GM15510 (cell line): ENCODE measurements around the gene ASPRV1.

ENCODE experiments used
- POLR2A ChIP-seq: IDR thresholded peaks from 3 replicates; pipeline ENCODE4 v1.6.1; 2011; ENCODE audit warnings: borderline replicate concordance; ENCODE audit not compliant: insufficient read length; ENCODE audit errors: extremely low read depth

The ASPRV1 gene

GRCh38 chr2:69943843-69944525 is 17.4 kb downstream of the ASPRV1 start:
- TF ChIP-seq POLR2A = no peak

GRCh38 chr2:69943000-69943842 is 18.2 kb downstream of the ASPRV1 start:
- no peak for TF ChIP-seq POLR2A

GRCh38 chr2:69940691-69941090 is 20.7 kb downstream of the ASPRV1 start:
- TF ChIP-seq POLR2A = no peak

GRCh38 chr2:69939722-69940121 is 21.7 kb downstream of the ASPRV1 start:
- no peak for TF ChIP-seq POLR2A

- TF ChIP-seq POLR2A = no peak
Observed at GRCh38 chr2:69937968-69938367, 23.5 kb downstream of the ASPRV1 start.

GRCh38 chr2:69936906-69937305 is 24.5 kb downstream of the ASPRV1 start:
- no peak for TF ChIP-seq POLR2A

- TF ChIP-seq POLR2A = no peak
Observed at GRCh38 chr2:69935011-69935410, 26.4 kb downstream of the ASPRV1 start.

- TF ChIP-seq POLR2A = no peak
Observed at GRCh38 chr2:69934614-69934908, 26.9 kb downstream of the ASPRV1 start.

- TF ChIP-seq POLR2A = no peak
Observed at GRCh38 chr2:69933839-69934613, 27.4 kb downstream of the ASPRV1 start.

GRCh38 chr2:69933254-69933828 is 28.1 kb downstream of the ASPRV1 start:
- TF ChIP-seq POLR2A = no peak

GRCh38 chr2:69932596-69932922 is 28.9 kb downstream of the ASPRV1 start:
- TF ChIP-seq POLR2A = no peak

- no peak for TF ChIP-seq POLR2A
Observed at GRCh38 chr2:69931832-69932595, 29.4 kb downstream of the ASPRV1 start.

GRCh38 chr2:69926849-69927515 is 34.4 kb downstream of the ASPRV1 start:
- TF ChIP-seq POLR2A = no peak

- TF ChIP-seq POLR2A = no peak
Observed at GRCh38 chr2:69923116-69923515, 38.3 kb downstream of the ASPRV1 start.

GRCh38 chr2:69918401-69918800 is 43.0 kb downstream of the ASPRV1 start:
- TF ChIP-seq POLR2A = no peak

- no peak for TF ChIP-seq POLR2A
Observed at GRCh38 chr2:69917852-69918251, 43.6 kb downstream of the ASPRV1 start.
